Activated CD4-positive, CD25-positive, alpha-beta regulatory T cell (primary cell): Measurements from ENCODE around the gene CAPN9.
"Not testable (repeated sequence)": the region's sequence is repeated elsewhere in the genome, so short reads cannot be mapped to it uniquely, and the experiment has no call there.

Source experiments
- DNase-seq, 4 experiments: peaks; one replicate each; lab custom pipeline; 2025; lab: John Stamatoyannopoulos, UW

Gene CAPN9

DNA sequence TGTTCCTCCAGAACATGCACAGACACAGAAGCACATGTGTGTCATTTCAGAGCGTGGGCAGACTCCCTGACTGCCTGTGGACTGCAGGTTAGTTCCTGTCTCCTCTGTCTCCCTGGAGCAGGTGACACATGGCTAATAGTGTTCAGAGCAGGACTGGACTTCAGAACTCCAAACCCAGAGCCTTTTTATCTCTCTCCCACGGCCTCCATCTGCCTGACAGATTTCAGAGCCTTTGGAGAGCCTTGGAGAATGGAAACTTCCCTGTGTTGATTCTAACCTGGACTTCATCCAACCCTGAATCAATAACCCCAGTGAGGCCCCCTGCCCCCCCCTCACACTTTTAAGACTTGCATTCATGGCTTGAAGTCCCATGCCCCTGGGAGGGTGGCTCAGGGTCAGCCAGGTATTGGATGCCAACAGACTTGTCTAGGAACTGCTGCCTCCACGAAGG is 76.8 kb downstream of the CAPN9 start:
- DNase-seq = no peak

DNA sequence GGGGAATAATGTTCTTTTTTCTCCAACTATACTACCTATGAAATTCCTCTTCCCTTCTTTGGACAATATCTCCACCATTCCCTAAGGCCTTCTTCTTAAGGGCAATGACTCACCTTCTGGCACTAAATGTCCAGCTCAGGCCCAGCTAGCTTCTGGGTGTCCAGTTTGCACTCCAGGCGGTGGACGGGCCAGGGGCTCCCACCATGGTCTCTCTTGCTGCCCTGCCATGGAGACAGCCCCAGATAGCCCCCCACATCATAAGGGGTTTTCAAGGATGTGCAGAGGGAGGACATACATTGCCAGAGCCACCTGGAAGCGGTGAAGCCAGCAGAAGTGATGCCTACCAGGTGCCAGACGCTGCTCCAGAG is 77.3 kb downstream of the CAPN9 start:
- DNase-seq = no peak

DNA sequence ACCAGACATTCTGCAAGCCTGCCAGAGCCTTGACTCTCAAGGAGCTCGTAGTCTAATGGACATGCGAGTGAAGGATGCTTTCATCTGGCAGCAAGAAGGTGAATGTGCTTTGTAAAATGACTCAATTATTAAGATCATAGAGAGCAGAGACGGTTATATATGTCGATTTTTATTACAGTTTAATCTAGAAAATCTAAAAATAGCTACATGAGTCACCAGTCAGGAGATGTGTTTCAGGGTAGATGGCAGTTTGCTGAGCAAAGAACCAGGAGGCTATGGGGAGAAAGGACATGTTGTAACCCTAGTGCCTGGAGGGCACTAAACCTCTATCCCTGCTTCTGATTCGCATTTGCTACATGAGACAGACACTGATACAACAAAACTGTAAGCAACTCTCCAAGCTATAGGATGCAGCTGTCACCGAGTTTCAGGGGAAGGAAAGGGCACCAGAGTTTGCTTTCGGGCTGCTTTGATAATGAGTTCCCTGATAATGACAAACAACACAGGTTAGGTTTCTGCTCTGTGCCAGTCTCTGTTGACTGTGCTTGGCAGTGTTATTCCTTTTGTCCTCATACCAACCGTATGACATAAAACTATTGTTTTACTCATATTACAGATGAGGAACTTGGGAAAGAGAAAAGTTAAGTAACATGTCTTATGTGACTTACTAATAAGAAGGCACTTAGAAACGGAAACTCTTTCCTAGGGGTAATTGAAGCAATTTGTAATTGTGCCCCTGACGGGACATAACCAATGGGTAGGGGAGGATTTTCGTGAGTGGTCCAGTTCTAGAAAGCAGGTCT is 77.9 kb downstream of the CAPN9 start:
- no peak for DNase-seq

DNA sequence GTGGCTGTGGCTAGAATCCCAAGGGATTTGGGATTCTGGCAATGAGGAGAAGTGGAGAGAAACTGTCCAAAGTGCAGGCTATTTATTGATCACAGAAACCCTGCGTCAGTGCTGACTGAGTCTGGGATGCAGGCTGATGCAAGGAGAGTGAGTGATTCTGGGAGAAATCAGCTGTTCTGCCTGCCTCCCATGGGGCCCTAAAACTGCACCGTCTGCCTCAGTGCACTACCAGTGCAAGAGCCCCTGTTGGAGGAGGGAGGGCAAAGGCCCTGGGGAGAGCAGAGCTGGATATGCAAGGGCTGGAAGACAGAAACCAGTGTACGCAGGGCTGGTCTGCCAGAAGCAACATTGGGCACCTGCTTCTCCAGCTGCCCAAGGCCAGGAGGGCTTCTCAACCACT is 78.6 kb downstream of the CAPN9 start:
- no peak for DNase-seq

DNA sequence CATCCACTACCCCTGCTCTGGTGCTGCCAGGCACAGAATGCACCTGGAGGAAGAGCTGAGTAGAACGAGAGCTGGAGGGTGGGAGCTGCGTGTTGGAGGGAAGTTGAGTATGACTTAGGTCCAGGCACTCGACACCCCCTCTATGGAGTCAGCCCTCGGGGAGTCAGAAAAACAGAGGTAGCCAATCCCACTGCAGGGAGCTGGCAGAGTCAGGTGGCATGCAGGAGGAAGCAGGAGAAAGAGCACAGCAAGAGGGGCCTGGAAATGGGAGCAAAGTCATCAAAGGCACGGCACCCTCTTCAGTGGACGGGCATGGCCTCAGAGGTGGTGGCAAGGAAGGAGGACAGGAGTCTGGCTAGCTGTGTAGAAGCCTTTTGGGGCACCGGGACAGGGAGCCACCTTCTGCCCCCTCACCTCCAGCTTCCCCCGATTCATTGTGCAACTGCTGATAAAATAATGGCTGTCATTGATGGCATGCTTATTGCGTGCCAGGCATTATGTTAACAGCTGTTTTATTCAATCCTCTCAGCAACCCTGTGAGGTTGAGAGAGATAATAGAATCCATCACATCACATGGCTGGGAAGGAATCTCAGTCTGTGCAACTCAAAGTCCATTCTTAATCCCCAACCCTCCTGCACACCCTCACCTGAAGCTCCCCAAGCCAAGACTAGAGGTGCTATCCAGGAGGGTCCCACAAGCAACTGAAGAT is 79.1 kb downstream of the CAPN9 start:
- no peak for DNase-seq

DNA sequence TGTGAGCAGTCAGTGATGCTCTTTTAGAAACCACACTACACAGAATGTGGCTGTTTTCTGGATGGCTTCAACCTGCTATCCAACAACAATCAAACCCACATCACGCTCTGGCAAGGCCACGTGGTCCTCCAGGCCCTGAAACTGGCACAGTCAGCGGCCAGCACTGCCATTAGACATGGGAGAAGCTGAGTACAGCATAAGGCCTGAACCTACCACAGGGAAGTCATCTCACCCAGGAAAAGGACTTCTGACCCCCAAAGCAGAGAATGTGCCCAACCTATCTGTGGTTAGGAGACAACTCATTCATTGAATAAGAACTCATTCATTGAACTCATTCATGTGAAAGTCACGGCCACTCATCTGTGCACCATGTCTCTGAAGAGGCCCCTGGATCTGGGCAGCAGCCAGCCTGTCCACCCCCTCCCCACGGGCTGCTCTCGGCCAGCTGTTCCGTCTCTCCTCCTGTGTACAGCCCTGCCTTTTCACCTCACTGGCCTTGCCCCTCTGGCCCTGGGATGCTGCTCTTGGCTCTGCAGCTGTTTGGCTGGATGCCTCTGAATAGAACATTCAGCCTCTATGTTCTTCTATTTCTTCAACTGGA is 80.0 kb downstream of the CAPN9 start:
- DNase-seq = no peak

DNA sequence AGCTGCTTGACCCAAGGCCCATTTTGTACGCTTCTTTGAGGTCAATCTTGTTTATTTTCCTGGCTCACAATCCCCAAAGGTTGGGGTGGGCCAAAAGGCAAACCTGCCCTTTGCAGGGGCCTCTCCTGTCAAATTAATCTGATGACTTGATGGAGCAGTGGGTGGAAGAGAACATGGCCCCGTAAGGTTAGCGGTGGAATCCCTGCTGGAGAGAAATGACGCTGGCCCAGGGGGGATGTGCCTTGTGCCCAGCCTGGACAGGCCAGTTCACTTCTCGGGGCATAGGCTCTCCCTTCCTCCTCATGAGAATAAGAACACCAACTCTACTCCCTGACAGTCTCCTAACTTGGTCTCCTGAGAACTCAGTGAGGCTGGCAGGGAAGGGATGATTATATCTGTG is 80.6 kb downstream of the CAPN9 start:
- DNase-seq = no peak

DNA sequence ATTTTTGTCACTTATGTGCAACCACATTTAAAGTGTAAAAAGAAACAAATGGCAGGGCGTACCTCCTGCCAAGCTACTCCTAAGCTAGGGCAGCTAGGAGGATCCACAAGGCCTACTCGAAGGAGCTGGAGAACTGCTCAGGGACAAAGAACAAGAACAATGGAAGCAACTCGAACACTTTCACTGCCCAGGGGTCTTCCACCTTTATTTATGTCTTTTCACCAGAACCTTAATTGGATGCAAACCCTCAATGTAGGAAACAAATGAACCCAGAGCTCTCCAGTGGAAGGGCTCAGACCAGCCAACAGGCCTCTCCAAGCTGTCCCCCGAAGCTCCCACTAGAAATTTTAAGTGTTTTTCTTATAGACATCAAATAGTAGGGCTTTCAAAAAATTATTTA is 81.2 kb downstream of the CAPN9 start:
- DNase-seq = no peak

DNA sequence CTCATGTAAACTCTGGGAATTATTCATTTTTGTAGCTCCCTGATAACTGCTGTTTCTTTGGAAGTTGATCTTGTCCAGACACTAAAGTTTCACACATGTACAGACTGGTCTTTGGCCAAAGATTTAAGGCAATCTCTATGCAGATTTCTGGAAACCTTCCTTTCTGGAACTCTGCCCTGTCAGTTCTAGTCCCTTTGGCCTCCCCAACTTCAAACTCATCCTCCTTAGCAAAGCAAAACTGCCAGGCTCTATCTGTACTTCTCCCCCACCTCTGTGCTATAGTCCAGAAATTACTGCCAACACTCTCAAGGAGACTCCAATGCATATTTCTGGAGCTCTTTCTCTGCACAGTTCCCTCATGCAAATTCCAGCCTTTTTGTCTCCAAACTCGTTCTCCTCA is 84.6 kb downstream of the CAPN9 start:
- no peak for DNase-seq

DNA sequence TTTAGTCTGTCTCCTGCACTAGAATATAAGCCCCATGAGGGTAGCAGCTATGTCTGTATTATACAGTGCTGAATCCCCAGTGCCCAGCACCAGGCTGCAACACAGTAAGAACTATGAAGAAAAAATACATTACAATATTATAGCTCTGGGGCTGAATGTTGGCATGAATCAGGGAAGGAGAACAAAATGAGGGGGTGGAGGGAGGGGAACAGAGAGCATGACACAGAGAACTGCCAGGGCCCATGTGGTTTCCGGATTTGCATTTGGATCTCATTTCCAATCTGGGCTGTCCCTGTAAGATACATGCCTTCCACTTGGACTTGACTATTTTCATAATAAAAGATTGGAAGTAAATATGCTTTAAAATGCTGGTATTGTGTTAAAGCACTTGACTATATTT is 85.3 kb downstream of the CAPN9 start:
- DNase-seq = no peak

DNA sequence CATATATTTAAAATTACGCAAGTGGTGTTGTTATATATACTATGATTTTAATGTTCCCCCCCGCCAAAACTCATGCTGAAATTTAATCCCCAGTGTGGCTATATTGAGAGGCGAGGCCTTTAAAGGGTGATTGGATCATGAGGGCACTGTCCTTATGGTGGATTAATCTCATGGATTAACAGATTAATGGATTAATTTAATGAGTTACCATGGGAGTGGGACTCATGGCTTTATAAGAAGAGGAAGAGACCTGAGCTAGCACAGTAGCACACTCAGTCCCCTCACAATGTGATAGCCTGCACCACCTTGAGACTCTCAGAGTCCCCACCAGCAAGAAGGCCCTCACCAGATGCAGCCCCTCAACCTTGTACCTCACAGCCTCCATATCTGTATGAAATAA is 86.3 kb downstream of the CAPN9 start:
- no peak for DNase-seq

DNA sequence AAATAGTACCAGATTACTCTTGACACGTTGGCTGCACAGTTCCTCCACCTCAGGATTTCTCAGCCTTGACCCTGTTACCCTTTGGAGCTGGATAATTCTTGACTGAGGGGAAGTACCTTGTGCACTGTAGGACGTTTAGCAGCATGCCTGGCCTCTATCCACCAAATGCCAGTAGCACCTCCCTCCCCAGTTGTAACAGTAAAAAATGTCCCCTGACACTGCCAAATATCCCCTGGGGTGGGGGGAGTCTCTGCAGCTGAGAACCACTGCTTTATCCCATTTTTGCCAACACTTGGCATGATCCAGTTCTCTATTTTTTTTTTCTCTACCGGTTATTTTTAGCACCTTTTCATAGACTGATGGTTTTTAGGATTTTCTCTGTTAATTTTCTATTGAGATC is 87.1 kb downstream of the CAPN9 start:
- no peak for DNase-seq

DNA sequence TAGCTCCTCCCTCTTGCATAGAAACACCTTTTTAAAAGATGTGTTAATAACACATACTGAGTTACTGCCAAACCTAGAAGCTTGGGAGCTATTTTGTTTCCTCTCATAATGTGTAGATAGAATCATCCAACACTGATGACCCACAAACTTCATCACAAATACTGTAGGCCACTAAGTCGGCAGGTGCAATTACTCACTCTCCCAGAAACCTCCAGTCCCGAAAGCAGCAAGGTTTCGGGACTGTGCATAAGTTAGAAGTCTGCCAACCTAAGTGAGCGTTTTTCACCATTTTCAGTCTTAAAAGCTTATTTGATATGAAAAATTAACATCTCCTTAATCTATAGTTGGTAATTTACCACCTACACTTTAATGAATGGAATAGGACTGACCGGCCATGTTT is 89.2 kb downstream of the CAPN9 start:
- DNase-seq = no peak

DNA sequence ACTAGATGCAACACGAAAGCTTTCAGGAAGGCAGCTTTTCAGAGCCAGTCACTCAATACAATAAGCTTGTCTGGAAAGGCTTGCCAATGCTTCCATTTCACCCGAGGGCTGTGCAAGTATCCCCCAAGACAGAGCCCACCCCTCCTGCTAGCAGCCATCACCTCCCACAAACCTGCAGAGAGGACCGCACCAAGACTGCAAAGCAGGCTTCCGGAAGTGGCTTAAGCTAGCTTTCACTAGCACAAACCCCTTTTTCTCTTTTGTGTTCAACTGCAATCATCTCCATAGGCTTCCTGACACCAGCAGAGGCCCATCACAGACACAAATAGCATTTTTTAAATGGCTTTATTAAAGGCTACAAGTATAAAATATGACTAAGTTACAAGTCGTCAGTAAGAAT is 89.6 kb downstream of the CAPN9 start:
- no peak for DNase-seq

DNA sequence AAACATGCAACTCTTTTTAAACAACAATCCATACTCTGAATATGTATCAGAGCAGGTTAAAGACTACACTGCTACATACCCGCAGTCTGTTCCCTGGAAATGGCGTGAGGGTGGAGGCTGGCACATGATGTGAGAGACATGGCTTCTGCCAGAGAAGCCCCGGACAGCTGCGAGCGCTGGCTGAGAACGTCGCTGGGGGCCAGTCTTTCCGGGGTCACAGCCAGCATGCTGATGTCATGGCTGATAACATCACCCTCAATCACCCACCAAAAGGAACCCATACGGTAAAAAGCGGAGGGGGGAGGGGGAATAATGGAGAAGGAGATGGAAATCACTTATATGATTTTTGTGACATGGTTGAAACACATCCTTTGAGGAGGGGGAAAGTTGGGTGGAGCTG is 92.0 kb downstream of the CAPN9 start:
- no peak for DNase-seq

DNA sequence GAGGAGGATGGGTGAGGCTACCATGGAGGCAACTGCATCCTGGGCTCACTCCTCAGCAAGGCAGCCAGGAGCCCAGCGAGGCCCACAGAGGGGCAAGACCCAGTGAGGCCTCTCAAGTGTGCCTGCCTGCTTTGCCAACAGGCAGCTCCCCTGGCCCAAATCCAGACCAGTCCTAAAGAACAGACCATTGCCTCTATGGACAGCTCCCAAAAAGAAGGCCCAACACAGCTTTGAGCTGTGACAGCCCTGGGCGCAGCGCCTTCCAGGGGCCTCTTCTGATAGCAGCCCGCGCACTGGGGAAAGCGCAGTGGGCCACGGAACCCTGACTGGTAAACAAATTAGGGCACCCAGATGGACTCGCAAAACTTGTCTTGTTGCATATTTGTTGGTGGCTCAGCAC is 95.6 kb downstream of the CAPN9 start:
- no peak for DNase-seq

DNA sequence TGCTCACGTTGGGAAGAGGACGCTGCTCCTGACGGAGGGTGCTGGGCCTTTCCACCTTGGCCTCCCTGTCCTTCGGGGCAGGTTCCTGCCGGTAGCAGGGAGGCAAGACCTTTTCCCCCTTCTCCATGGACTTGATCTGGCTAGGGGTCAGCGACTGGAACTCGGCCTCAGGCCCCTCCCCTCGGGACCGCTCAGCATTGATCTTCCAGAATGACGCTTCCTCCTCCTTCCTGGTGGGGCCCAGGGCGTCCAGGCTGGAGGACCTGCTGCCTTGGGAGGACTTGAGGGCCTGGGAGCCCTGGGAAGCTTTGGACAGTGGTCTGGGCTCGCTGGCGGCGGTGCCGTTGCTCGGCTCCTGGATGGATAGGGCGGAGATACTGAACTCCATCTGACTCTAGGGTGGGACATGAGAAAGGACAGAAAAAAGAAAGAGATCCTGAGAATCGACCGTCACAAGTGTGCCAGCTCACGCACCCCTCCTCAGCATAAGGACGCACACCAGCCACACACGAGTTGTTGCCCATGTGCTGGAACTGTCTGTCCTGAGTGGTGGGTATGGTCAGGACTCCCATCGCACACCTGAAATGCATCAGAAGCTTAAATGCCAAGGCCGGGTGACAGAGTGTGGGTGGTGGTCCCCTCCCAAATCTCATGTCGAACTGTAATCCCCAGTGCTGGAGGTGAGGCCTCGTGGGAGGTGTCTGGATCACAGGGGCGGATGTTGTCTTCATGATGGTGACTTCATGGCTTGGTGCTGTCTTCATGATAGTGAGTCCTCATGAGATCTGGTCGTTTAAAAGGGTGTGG is 96.5 kb downstream of the CAPN9 start:
- DNase-seq = no peak

DNA sequence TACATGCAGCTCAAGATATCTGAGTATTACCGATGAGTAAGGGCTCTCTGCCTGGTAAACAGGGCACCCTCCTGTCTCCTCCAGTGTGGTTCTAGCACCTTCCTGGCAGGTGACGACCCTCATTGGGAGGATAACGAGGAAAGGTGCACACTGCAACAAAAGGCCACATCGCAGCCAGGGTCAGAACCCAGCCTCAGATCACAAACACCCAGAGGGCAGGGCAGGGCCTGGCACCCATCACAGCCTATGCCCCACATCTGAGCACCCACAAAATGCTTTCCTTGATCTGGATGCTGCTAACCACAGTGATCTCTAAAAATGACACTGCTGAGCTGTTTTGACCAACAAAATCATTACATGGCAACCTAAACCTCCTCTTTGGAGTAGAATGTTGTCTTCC is 97.4 kb downstream of the CAPN9 start:
- DNase-seq = no peak

DNA sequence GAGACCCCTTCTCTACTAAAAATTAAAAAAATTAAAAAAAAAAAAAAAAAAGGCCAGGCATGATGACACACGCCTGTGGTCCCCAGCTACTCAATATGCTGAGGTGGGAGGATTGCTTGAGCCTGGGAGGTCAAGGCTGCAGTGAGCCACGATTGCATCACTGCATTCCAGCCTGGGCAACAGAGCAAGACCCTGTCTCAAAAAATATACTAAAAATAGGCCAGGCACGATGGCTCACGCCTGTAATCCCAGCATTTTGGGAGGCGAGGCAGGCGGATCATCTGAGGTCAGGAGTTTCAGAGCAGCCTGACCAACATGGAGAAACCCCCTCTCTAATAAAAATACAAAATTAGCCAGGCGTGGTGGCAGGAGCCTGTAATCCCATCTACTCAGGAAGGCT is 98.0 kb downstream of the CAPN9 start:
- DNase-seq = not testable (repeated sequence)

DNA sequence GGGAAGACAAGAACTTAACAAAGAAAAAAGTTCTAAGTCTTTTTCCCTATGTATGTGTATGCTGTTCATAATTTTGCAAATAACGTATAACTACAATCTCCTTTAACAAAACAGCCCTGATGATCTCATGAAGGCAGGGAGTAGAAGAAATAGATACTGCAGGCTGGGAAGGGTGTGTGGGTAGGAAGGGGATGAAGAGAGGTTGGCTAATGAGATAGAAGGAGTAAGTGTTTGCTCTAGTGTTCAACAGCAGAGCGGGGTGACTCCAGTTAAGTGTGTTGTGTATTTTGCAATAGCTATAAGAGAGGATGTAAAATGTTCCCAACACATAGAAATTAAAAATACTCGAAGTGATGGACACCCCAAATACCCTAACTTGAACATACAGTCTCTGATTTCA is 101.0 kb downstream of the CAPN9 start:
- no peak for DNase-seq

DNA sequence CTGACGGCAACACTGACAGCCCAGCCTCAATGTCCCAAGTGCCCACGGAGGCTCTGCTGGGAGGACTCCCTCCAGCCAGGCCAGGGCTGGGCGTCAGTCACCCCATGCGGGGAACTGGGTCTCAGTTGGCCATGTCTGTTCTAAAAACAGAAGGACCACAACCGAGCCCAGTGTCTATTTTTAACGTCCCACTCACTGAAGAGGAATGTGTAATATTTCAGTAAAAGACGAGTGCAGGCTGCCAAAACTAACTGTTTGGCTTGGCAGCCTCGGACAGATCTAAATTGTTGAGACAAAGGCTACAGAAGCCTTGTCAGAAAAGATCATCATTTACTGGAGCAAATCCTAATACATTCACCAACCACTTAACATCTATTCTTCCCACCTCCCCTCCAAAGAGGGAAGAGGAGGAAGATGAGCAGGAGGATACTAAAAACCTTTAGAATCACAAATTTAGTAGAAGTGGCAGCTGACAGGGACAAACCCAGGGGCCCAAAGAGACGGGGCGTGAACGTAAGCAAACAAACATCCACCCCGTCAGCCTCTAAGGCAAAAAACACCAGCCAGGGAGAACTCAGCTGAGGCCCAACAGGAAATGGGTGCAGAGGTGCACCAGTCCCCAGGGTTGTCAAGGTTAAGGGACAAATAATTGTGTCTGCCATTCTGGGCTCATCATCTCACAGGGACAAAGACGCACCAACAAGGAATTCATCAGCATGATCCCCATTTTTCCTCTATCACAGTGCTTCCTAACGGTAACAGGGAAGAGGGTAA is 102.5 kb downstream of the CAPN9 start:
- DNase-seq = no peak

DNA sequence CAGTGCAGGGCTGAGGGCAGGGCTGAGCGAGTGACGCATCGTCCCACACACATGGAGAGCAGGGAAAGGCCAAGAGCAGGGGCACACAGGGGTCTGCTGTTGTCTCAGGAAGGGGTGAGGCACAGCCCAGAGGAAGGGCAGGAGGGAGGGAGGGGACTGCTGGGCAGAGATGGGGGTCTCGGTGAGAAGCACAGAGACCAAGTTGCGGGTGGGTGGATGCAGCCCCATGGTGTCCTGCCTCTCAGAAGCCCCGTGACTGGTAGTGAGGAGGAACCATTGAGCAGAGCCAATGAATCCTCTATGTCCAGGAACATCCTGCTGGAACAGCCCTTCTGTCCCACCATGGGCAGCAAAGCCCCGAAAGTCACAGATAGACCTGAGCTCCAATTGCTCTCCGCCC is 103.4 kb downstream of the CAPN9 start:
- no peak for DNase-seq
